Activated CD8-positive, alpha-beta T cell treated with anti-CD3 and anti-CD28 coated beads for 36 hours (primary cell): ENCODE measurements around the gene MB. TPM values are rescaled to one million over a fixed set of nuclear protein-coding genes. Genes with fewer than 3 reads are reported as not detected.

ENCODE experiments used
- ATAC-seq: fragments of 200-7000 bp; cut with Tn5 transposase; one replicate; pipeline ENCODE4 v1.10.0; 2021; ENCODE audit warnings: mild to moderate bottlenecking, moderate library complexity
- CTCF ChIA-PET: fragments of 350-600 bp; sonication (Branson Sonifier 250); formaldehyde crosslinking; loops from one replicate; lab custom pipeline; 2021; ENCODE audit warnings: antibody characterized with exemption; lab: Charles Lee
- POLR2A ChIA-PET: fragments of 350-600 bp; sonication (Branson Sonifier 250); formaldehyde crosslinking; loops from one replicate; lab custom pipeline; 2021; ENCODE audit warnings: antibody characterized with exemption; lab: Charles Lee
- DNase-seq: peaks from one replicate; pipeline ENCODE4 v3.0.0-alpha.2; 2020
- H3K27ac Mint-ChIP-seq: one replicate; pipeline ENCODE4 v1.8.0; 2021; ENCODE audit warnings: mild to moderate bottlenecking, mixed read lengths
- H3K27me3 Mint-ChIP-seq: one replicate; pipeline ENCODE4 v1.8.0; 2021; ENCODE audit warnings: mixed read lengths
- H3K36me3 Mint-ChIP-seq: one replicate; pipeline ENCODE4 v1.8.0; 2021; ENCODE audit warnings: low read depth, mixed read lengths
- H3K4me1 Mint-ChIP-seq: one replicate; pipeline ENCODE4 v1.8.0; 2021; ENCODE audit warnings: low read depth, mixed read lengths
- H3K4me3 Mint-ChIP-seq: one replicate; pipeline ENCODE4 v1.8.0; 2021; ENCODE audit warnings: mild to moderate bottlenecking, moderate library complexity, mixed read lengths
- H3K9me3 Mint-ChIP-seq: one replicate; pipeline ENCODE4 v1.8.0; 2021; ENCODE audit warnings: mixed read lengths
- CTCF ChIP-seq: fragments of 200-600 bp; IDR thresholded peaks from one replicate; pipeline ENCODE4 v1.8.0; 2022; ENCODE audit warnings: antibody characterized with exemption, mild to moderate bottlenecking
- intact Hi-C: fragments of 100-400 bp; cut with micrococcal nuclease; formaldehyde crosslinking; loops from one replicate; pipeline ENCODE4 v1.10.0; 2022
- total RNA-seq, 2 experiments: library from RNA; stranded (reverse); gene quantifications; one replicate each; pipeline ENCODE4 v1.2.3, GENCODE V29; 2021

The MB gene
- total RNA-seq, 2 experiments from 2014 or later: not detected

- POLR2A ChIA-PET: no interaction called here
- no peaks in the 10 kb centered on the region for H3K9me3 Mint-ChIP-seq
- H3K4me1 Mint-ChIP-seq: peaks cover 12% of the 10 kb centered on the region
- DNase-seq: no peak
- H3K27ac Mint-ChIP-seq: no peak overlapping the region
- TF ChIP-seq CTCF: no peak
- CTCF ChIA-PET: interaction anchor here (0.6 kb wide), 1 partner anchor 19 kb away, joined by 3 read pairs; no protein-coding TSS in a partner anchor
- no peak overlapping the region for H3K4me3 Mint-ChIP-seq
- intact Hi-C loops: no loop called here
- ATAC-seq: no peak
- peaks cover 11% of the 10 kb centered on the region for H3K27me3 Mint-ChIP-seq
- H3K36me3 Mint-ChIP-seq: no peaks in the 10 kb centered on the region
These were observed 59.1 kb downstream of the MB start for GRCh38 chr22:35558031-35558430.

Other genes with a start within 250 kb of the MB start
- under 1 TPM in 1 of 2 experiments, not detected in 1; 0.22 TPM for gene HMOX1, start 236.2 kb downstream of the MB start, total RNA-seq
- 100 to 1,000 TPM; 318 to 319 TPM for gene MCM5, start 217.2 kb downstream of the MB start, total RNA-seq
- not detected for gene RASD2, start 76.5 kb downstream of the MB start, total RNA-seq
- gene APOL6, start 31.1 kb upstream of the MB start, total RNA-seq: 10 to 100 TPM; 37.1 to 38.0 TPM
- gene APOL5, start 100.5 kb upstream of the MB start, total RNA-seq: not detected